GM18505 (cell line): ENCODE measurements around the gene PCTP.

Source experiments
- ATAC-seq: cut with Tn5 transposase; IDR thresholded peaks from one replicate; pipeline ENCODE4 v1.9.1; 2021; ENCODE audit not compliant: unreplicated experiment
- POLR2A ChIP-seq: IDR thresholded peaks from 4 replicates; pipeline ENCODE4 v1.6.1; 2011; ENCODE audit warnings: borderline replicate concordance; ENCODE audit not compliant: insufficient read depth, insufficient read length; ENCODE audit errors: extremely low read depth

Gene PCTP

DNA sequence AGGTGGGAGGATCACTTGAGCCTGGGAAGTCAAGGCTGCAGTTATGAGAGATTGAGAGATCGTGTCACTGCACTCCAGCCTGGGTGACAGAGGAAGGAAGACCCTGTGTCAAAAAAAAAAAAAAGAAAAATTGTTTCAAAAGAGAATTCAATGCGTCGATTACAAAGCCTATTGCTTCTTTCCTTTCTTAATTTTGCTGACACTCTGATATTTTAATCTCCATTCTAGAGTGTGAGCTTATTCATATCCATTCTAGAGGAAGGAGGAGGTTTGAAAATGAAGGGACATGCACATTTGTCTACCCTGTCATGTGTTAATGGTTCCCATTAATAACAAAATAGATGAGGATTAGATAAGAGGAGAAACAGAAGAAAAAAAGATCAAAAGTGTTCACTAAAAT, 63.1 kb downstream of the PCTP start:
- no peak for TF ChIP-seq POLR2A
- no peak for ATAC-seq

DNA sequence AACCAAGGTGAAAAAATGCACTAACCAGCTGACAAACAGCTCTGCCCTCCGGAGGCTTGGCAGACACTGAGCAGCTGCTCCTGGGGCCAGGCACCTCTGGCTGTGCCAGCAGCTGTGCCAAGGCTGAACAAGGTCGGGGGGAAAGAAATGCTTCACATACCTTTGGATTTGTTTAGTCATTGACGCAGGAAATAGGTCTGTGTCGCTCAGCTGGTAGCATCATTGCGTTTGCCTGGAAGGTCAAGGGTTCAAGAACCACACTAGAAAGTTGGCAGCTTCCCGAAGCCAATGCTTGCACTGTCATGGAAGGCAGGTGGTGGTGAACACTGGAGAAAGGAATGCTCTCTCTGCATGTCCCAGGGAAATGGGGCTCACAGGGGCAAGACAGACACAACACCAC, 63.5 kb downstream of the PCTP start:
- no peak for ATAC-seq
- no peak for TF ChIP-seq POLR2A

DNA sequence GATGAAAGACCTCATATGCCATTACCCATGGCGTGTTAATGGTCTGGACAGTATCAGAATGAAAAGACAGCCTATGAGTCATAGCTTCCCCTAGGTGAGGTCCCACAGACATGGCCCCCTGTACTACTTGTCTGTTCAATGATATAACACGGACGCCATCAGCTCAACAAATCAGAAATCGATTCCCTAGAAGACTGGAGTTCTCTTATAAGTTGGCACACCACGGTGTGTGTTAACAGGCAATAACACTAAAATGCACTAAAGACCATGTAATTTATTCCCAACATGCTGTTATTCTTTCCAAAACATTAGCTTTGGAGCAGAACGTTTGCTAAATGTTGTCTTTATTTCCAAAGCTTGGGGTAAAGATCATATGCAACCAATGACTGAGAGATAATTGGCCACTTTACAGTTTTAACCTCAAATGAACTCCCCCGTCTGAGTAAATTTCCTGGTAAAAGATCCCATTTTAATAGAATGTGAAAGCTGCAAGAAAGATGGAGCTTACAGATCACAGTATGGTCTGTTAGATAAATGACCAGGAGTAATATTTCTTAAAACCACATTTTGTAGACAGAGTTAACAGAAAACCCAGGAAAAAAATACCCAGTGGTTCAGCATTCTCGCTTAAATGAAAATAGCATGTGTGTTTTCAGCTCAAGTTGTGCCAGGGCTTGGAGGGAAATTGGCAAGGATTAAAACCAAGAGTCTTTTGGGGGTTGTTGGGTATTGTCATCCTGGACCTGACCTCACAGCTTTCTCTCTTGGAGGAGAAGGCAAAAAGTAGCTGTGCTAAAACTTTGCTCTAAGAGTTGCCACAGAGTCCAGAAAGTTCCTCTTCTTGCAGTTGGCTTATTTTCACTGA, 65.9 kb downstream of the PCTP start:
- no peak for TF ChIP-seq POLR2A
- ATAC-seq: no peak

DNA sequence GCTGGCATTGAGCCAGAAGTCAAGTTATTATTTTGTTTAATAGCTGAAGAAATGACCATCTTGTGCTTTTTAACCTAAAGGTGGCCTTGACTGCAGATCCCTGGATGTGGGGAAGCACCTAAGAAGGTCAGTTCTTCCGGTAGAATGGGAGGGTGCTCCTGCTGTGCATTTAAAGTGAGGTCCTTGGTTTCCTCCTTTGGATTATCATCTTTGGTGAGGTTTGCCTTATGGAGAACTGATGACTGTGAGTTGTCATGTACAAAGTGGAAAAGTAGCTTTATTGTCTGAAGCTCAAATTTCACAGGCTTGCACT, 66.5 kb downstream of the PCTP start:
- no peak for TF ChIP-seq POLR2A
- no peak for ATAC-seq

DNA sequence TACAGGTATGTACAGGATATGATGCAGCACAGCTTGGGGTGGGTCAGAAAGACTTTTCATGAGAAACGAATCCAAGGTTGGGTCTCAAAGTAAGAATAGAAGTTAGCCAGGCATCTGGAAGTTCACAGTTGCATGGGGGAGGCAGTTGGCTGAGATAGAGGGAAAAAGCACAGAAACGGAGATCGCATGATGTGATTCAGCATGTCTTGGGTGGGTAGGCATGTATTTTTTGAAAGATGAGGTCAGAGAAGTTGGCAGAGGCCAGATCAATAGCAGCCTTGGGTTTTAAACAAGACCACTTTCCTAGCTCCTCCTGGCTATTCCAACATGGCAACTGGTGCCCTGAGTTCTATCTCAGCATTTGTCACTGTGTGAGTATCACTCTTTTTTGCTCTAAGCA, 67.2 kb downstream of the PCTP start:
- ATAC-seq: no peak
- no peak for TF ChIP-seq POLR2A

DNA sequence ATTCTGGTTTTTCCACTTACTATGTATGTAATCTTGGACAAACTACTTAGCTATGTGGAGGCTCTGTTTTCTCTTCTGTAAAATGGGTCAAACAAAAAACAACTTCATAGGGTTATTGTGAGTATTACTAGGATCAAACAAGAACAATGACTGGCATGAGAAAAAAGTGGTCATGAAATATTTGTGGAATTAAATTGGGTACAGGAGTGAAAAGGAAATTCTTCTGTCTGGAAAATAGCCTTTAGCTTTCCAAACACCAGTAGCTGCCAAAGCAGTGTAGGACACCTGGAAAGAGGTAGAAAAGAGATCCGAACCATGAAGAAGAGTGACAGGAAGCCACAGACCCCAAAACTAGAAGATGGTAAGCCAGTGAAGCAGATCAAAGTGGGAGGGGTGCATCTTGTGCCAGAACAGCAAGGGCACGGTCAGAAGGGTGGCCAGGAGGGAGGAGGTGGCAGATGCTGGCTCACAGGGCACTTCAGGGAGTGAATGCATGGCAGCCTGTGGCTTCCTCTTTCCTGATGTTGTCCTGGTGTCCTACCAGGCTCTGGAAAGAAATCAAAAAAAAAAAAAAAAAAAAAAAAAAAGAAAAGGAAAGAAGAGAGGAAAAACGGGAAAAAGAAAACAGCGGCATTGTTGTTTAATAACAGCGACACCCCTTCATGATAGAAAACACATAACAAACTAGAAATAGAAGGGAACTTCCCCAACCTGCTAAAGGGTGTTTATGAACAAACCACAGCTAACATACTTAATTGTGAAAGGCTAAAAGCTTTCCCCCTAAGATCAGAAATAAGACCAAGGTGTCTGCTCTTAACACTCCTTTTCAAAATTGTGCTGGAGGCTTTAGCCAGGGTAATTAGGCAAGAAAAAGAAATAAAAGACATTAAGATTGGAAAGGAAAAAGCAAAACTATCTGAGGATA, 67.9 kb downstream of the PCTP start:
- no peak for ATAC-seq
- TF ChIP-seq POLR2A: no peak

DNA sequence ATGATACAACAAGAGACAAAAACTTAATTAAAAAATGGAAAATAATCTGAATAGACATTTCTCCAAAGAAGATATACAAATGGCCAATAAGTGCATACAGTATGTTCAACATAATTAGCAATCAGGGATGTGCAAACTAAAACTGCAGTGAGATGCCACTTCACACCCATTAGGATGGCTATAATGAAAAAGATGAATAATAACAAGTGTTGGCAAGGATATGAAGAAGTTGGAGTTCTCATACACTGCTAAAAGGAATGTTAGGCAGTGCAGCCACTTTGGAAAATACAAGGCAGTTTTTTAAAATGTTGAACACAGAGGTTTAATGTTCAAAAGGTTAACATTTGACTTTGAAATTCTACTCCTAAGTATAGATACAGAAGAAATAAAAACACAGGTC, 69.8 kb downstream of the PCTP start:
- no peak for ATAC-seq
- no peak for TF ChIP-seq POLR2A

DNA sequence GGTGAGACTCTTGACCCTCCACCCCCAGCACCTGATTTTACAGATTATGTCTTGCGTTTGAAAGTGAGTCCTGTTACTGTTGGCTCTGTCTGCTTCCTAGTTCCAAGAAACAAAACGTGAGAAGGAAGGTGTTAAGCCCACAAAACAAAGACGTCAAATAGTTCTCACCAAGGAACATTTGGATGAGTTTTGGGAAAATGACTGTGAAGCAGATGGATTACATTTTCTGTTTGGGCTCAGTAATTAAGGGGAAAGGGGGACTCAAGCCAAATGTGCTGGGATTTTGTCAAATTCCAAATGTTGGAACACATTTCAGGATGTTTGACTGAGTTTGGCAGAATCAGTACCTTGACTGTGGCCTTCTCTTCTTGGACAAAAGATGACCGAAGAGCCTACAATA, 71.2 kb downstream of the PCTP start:
- no peak for TF ChIP-seq POLR2A
- no peak for ATAC-seq

DNA sequence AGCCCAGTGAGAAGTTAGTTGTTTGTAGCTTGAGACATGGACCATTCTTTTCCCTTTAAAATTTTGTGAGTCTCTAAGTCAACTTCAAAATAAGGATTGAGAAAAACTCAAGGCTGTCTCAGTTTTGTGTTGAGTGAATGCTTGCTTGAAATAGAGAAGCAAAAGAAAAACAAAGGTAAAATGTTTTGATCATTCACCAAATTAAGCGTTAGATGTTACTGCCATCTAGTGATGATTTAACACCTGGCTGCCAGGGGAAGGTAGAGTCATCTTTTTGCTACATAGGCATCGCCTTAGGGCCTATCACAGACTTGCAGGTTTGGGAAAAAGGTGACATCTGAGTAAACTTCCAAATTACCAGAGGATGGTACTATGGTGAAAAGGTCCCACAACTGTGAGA, 74.4 kb downstream of the PCTP start:
- no peak for ATAC-seq
- no peak for TF ChIP-seq POLR2A
